Measurements from ENCODE around the gene CLIC5. TPM values are rescaled to one million over a fixed set of nuclear protein-coding genes. Genes with fewer than 3 reads are reported as not detected.

CLIC5 gene
- total RNA-seq, 1 donor from 2014 or later = not detected

DNA sequence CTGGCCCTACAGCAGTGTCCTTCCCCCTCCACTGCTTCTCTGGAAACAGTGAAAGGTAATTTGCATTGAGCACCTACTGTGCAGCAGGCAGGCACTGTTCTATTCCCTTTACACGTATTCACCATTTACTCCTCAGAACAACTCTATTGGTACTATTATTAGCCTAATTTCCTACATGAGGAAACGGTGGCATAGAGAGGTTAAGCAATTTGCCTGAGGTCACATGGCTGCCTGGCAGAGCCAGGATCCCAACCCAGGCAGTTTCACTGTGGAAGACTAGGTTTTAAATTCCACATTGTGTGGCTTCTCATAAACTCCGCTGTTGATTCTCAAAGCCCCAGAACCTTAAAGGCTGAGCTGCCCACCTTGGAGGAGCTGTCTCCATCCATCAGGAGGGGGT, 72.7 kb downstream of the CLIC5 start:
- FAIRE-seq (no peak), DNase-seq (ENCODE audit: low read depth) (no peak)
- H3K36me3 ChIP-seq (ENCODE audit: control insufficient read depth, insufficient read depth, low read length) = no peaks in the 10 kb centered on the region
- H3K4me3 ChIP-seq (ENCODE audit: low read depth, low read length) = no peak overlapping the region
- H3K27me3 ChIP-seq (ENCODE audit: control insufficient read depth, insufficient read depth, low read length) = no peaks in the 10 kb centered on the region
- TF ChIP-seq, protein P1, sequence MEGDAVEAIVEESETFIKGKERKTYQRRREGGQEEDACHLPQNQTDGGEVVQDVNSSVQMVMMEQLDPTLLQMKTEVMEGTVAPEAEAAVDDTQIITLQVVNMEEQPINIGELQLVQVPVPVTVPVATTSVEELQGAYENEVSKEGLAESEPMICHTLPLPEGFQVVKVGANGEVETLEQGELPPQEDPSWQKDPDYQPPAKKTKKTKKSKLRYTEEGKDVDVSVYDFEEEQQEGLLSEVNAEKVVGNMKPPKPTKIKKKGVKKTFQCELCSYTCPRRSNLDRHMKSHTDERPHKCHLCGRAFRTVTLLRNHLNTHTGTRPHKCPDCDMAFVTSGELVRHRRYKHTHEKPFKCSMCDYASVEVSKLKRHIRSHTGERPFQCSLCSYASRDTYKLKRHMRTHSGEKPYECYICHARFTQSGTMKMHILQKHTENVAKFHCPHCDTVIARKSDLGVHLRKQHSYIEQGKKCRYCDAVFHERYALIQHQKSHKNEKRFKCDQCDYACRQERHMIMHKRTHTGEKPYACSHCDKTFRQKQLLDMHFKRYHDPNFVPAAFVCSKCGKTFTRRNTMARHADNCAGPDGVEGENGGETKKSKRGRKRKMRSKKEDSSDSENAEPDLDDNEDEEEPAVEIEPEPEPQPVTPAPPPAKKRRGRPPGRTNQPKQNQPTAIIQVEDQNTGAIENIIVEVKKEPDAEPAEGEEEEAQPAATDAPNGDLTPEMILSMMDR (IDR thresholded peaks at IDR 0.05; ENCODE audit: insufficient read depth, low read length, severe bottlenecking) = no peak

DNA sequence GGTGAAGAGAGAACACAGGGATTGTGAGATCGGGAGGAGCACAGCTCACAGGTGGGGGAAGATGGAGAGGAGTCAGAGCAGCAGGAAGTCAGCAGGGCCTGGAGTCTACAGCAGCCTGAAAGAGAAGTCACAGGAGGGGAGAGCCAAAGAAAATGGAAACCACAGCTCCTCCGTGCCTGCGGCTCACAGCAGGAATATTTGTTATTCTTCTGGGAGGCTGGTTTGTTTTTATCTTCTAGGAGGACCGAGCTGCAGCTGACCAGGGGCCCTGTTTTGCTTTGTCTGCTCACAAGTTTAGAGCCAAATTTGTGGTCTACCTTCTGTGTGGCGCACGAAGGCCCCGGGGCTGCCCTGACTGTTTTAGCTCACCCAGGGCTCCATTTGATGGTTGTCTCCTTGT, 81.8 kb downstream of the CLIC5 start:
- Histone ChIP-seq H3K4me3 (ENCODE audit: low read depth, low read length) (no peak overlapping the region), H3K27me3 (ENCODE audit: control insufficient read depth, insufficient read depth, low read length) (no peaks in the 10 kb centered on the region), H3K36me3 (ENCODE audit: control insufficient read depth, insufficient read depth, low read length) (no peaks in the 10 kb centered on the region)
- DNase-seq (ENCODE audit: low read depth) (no peak), FAIRE-seq (no peak)
- TF ChIP-seq, protein P1 (IDR thresholded peaks at IDR 0.05; ENCODE audit: insufficient read depth, low read length, severe bottlenecking) = no peak

DNA sequence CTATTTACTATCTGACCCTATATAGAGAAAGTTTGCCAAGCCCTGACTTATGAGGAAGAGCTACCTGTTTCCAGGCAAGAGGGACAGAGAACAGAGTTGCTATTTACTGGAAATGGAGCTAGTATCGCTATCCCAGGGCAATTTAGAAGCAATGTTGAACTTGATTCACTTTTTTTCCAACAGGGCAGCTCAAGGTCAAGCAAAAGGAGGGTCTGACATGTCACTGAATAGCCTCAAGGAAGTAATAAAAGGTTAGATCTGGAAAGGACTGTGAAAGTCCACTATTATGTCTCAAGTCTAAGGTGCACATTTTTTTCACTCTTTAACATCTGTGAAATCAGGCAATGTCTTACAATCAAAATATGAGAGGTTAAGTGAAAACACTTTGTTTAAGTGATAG, 84.4 kb downstream of the CLIC5 start:
- FAIRE-seq (no peak), DNase-seq (ENCODE audit: low read depth) (no peak)
- H3K36me3 ChIP-seq (ENCODE audit: control insufficient read depth, insufficient read depth, low read length) = no peaks in the 10 kb centered on the region
- no peaks in the 10 kb centered on the region for H3K27me3 ChIP-seq (ENCODE audit: control insufficient read depth, insufficient read depth, low read length)
- TF ChIP-seq, protein P1 (IDR thresholded peaks at IDR 0.05; ENCODE audit: insufficient read depth, low read length, severe bottlenecking) = no peak
- no peak overlapping the region for H3K4me3 ChIP-seq (ENCODE audit: low read depth, low read length)

DNA sequence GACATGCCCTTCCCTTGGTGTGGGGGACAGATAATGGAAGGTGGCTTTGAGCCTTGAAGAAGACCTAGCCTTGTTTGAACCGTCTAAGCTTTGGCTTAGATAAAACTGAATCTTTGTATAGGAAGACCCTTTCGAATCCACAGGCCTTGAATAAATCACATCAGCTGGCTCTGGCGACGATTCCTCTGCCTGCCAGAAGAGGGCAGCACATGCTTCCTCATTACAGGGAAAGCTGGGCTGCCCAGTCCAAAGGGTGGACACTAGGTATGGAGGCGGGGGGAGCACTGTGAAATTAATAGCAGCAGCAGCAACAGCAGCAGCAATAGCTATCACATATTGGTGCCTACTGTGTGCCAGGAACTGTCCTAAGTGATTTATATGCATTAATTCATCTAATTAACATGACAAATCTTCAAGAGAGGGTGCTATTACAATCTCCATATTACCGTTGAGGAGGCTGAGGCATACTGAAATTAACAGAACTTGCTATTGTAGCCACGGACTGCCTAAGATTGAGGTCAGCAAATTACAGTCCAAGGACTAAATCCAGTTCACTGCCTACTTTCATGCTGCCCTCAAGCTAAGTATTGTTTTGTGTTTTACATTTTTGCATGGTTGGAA, 85.1 kb downstream of the CLIC5 start:
- Histone ChIP-seq H3K36me3 (ENCODE audit: control insufficient read depth, insufficient read depth, low read length) (no peaks in the 10 kb centered on the region), H3K27me3 (ENCODE audit: control insufficient read depth, insufficient read depth, low read length) (no peaks in the 10 kb centered on the region), H3K4me3 (ENCODE audit: low read depth, low read length) (no peak overlapping the region)
- TF ChIP-seq, protein P1 (IDR thresholded peaks at IDR 0.05; ENCODE audit: insufficient read depth, low read length, severe bottlenecking) = peak; percentile 92
- DNase-seq (ENCODE audit: low read depth) = peak; percentile 44
- peak; percentile 28 for FAIRE-seq

DNA sequence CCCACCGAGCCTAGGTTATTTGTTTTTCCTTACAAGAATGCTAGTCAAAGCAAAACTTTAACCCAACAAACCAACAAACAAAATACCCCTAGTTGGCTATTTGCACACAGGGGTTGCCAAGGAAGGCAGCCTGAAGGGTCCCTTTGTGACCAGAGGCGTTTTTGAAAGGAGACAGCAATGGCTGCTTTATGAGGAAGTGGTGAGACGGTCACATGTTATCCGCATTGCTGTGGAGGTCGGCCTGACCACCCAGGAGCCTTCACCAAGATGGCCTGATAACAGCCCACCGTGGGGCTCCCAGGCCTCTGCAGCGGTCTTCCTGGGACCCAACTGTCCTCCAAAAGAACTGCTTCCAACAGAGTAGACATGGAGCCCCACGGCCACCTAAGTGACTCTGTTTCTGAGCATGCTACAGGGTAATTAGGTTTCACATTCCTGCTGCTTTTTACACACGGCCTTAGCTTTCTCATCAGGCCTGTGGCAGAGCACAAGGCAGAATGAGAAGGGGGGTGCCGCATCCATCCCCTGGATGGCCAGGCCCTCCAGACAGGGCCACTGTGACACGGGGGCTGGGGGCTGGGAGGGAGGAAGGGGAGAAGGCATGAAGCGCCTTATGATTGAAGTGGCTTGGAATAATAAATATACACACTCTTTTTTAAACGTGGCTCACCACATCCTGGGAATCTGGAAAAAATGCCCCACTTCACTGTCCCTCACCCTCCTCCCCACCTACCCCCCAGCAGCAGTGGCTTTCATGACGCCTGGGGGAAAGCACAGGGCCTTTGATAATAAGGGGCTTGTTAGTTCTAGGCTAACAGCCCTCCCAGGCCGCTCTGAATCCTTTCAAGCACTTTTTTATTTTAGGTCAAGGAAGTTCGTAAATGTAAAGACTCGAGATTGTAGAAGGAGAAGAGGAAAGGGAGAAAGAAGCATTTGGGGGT, 86.0 kb downstream of the CLIC5 start:
- no peak for FAIRE-seq

More for the DNA sequence above, 86.0 kb downstream of the CLIC5 start:
- Histone ChIP-seq H3K36me3 (ENCODE audit: control insufficient read depth, insufficient read depth, low read length) (no peaks in the 10 kb centered on the region), H3K4me3 (ENCODE audit: low read depth, low read length) (no peak overlapping the region), H3K27me3 (ENCODE audit: control insufficient read depth, insufficient read depth, low read length) (no peaks in the 10 kb centered on the region)
- no peak for DNase-seq (ENCODE audit: low read depth)
- TF ChIP-seq, protein P1 (IDR thresholded peaks at IDR 0.05; ENCODE audit: insufficient read depth, low read length, severe bottlenecking) = no peak
